Effector CD8-positive, alpha-beta T cell (primary cell): ENCODE measurements around the gene SPHK2.
"Not testable (repeated sequence)": the region's sequence is repeated elsewhere in the genome, so short reads cannot be mapped to it uniquely, and the experiment has no call there.

Experiments
- DNase-seq: peaks from one replicate; lab custom pipeline; 2025; lab: John Stamatoyannopoulos, UW

Gene SPHK2

DNA sequence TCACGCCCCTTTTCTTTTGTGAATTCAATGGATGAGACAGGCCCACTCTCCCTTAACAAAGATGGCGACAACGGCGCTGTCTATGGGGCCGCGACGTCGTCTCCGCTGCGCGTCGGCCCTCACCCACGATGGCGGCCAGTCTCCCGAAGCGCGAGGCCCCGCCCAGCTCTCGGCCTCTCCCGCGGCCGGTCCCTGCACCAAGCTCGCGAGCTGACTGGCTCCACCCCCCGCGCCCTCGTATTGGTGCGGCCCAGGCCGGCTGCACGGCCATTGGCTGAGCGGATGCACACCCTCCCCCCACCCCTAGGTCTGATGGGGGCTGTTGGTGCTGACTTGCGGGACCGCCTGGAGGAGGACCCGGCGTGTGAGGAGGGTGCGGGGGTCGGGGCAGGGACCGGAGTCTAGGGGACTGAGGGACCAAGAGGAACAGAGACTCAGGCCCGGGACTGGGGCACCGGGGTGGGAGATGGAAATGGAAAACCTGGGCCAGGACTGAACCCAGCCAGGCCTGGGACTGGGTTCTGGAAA, 4.8 kb downstream of the SPHK2 start:
- peak; percentile 92 for DNase-seq

DNA sequence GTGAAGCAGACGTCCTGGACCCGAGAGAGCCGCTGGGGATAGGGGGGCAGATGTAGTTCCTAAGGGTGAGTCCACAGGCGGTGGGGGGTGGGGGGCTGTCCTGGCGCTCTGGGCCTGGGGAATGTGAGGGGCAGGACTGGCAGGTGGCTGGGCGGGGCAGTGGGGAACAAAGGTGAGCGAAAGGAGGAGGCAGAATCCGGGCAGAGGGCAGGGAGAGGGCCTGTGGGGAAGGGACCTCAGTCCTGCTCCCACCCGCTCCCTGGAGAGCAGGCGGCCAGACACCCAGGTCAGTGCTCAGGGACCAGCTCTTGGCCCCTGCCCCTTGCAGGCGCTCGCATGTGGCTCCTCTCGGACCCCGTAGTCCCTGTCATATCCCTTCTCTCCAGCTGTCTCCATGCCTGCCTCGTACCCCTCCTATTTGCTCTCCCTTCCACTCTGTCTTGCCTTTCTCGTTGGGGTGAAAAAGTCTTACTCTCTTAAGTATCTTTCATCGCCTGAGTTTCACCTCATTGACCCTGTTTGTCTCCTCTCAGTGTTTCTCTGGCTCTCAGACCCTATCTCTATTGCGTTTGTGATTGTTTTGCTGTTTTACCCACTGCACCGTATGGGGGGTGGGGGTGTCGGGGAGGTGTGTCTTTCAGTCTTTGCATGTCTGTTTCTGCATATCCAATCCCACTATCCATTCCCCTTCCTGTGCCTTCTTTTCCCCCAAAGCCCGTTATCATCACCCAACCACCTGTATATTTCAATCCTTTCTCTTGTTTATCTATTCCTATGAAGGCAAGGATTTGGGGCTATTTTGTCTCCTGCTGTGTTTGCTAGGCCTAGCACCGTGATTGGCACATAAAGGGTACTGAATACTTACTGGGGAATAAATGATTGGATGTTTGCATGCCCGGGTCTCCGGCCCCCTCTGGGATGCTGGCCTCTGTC, 5.8 kb downstream of the SPHK2 start:
- no peak for DNase-seq

DNA sequence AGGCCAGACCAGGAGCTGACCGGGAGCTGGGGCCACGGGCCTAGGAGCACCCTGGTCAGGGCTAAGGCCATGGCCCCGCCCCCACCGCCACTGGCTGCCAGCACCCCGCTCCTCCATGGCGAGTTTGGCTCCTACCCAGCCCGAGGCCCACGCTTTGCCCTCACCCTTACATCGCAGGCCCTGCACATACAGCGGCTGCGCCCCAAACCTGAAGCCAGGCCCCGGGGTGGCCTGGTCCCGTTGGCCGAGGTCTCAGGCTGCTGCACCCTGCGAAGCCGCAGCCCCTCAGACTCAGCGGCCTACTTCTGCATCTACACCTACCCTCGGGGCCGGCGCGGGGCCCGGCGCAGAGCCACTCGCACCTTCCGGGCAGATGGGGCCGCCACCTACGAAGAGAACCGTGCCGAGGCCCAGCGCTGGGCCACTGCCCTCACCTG, 6.6 kb downstream of the SPHK2 start:
- no peak for DNase-seq

DNA sequence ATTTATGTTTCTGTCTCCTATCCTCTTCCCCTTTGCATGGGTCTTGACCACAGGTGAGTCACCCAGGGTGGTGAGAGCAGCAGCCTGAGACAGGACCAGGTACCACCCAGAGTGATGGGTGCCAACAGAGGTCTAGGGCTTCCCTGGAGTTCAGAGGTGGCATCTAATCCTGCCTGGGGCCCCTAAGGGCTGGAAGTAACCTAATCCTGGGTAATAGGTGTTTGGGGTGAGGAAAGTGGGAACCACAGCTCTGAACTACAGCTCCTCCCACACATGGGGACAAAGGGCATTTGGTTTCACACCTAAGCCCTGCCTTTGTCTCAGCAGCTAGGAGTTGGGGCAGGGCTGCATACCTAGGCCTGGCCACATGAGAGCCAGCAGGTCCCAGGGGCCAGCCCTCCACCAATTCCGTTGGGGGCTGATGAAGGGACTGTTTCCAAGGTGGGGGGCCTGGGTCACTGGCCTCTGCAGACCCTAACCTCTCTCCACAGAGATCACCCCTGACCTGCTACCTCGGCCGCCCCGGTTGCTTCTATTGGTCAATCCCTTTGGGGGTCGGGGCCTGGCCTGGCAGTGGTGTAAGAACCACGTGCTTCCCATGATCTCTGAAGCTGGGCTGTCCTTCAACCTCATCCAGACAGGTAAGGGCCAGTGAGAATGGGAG, 8.0 kb downstream of the SPHK2 start:
- DNase-seq = no peak

DNA sequence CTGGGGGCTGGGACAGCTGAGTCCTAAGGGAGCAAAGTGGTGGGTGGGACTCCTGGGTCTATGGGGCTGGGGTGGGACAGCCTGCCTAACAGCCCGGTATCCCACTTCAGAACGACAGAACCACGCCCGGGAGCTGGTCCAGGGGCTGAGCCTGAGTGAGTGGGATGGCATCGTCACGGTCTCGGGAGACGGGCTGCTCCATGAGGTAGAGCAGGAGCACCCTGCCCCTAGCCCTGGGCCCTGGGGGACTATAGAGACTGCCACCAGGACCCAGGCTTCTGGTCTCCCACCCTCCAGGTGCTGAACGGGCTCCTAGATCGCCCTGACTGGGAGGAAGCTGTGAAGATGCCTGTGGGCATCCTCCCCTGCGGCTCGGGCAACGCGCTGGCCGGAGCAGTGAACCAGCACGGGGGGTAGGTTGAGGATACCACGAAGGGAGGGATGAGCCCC, 8.6 kb downstream of the SPHK2 start:
- DNase-seq = no peak

DNA sequence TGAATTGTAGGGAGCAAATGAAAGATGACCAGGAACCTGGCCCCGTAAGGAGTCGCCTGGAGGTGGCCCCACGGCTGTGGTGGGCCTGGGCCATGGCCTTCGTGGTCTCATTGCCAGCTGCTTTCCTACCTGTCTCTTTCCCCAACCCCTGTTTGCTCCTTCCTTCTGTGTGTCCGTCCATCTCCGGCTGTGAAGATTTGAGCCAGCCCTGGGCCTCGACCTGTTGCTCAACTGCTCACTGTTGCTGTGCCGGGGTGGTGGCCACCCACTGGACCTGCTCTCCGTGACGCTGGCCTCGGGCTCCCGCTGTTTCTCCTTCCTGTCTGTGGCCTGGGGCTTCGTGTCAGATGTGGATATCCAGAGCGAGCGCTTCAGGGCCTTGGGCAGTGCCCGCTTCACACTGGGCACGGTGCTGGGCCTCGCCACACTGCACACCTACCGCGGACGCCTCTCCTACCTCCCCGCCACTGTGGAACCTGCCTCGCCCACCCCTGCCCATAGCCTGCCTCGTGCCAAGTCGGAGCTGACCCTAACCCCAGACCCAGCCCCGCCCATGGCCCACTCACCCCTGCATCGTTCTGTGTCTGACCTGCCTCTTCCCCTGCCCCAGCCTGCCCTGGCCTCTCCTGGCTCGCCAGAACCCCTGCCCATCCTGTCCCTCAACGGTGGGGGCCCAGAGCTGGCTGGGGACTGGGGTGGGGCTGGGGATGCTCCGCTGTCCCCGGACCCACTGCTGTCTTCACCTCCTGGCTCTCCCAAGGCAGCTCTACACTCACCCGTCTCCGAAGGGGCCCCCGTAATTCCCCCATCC, 9.4 kb downstream of the SPHK2 start:
- DNase-seq = no peak

DNA sequence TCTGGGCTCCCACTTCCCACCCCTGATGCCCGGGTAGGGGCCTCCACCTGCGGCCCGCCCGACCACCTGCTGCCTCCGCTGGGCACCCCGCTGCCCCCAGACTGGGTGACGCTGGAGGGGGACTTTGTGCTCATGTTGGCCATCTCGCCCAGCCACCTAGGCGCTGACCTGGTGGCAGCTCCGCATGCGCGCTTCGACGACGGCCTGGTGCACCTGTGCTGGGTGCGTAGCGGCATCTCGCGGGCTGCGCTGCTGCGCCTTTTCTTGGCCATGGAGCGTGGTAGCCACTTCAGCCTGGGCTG, 9.9 kb downstream of the SPHK2 start:
- DNase-seq = no peak

DNA sequence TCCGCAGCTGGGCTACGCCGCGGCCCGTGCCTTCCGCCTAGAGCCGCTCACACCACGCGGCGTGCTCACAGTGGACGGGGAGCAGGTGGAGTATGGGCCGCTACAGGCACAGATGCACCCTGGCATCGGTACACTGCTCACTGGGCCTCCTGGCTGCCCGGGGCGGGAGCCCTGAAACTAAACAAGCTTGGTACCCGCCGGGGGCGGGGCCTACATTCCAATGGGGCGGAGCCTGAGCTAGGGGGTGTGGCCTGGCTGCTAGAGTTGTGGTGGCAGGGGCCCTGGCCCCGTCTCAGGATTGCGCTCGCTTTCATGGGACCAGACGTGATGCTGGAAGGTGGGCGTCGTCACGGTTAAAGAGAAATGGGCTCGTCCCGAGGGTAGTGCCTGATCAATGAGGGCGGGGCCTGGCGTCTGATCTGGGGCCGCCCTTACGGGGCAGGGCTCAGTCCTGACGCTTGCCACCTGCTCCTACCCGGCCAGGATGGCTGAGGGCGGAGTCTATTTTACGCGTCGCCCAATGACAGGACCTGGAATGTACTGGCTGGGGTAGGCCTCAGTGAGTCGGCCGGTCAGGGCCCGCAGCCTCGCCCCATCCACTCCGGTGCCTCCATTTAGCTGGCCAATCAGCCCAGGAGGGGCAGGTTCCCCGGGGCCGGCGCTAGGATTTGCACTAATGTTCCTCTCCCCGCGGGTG, 10.4 kb downstream of the SPHK2 start:
- peak; percentile 17 for DNase-seq

DNA sequence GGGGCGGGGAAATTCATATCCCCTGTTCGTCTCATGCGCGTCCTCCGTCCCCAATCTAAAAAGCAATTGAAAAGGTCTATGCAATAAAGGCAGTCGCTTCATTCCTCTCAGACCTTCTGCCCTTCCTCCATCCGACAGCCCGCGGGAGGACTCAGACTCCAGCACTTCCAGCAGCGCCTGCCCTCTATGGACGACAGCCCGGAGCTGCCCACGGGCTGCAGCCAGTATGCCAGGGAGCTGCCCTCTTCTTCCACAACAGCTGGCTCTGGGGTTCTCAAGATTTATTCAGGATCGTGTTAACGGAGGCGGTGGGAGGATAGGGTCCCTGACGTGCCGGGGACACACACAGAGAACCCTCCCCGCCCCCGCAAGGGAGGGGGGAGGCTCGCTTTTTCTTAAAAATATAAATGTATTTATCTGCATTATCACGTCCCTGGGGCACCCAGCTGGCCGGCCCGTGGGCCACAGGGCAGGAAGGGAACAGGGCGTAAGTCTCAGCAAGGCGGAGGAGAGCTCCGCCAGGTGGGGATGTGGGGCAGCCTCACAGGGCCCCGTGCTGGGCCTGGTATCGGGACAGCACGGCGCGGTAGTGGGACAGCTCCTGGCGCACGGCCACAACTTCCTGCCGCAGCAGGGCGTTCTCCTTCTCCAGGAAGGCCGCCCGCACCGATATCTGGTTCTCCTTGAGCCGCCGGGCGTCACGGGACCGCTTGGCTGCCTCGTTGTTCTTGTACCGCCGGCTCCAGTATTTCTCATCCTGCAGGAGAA, 11.2 kb downstream of the SPHK2 start:
- no peak for DNase-seq

DNA sequence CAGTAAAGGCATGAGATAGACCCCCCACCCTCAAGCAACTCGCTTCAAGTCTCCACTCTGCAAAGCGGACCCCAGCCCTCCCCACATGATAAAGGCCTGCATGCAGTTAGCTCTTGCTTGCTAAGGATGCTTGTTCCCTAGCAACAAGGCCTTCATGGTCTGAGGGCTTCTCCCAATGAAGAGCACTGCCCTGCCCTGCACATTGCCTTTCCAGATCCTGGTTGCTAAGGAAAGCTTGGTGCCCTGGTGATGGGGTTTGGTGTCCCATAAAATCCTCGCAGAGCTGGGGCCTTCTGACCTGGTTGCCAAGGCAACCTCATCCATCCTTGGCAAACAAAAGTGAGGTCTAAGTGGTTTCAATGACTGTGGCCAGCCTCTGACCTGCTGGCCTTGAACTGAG, 11.9 kb downstream of the SPHK2 start:
- DNase-seq = no peak

DNA sequence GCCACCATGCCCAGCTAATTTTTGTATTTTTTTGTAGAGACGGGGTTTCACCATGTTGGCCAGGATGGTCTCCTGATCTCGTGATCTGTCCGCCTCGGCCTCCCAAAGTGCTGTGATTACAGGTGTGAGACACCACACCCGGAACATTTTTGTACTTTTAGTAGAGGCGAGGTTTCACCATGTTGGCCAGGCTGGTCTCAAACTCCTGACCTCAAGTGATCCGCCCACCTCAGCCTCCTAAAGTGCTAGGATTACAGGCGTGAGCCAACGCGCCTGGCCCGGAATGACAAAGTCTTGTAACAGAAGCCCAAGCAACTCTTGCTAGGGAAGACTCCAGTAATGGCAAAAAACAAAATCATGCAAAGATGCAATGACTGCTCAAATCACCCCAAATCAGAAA, 13.0 kb downstream of the SPHK2 start:
- not testable (repeated sequence) for DNase-seq

DNA sequence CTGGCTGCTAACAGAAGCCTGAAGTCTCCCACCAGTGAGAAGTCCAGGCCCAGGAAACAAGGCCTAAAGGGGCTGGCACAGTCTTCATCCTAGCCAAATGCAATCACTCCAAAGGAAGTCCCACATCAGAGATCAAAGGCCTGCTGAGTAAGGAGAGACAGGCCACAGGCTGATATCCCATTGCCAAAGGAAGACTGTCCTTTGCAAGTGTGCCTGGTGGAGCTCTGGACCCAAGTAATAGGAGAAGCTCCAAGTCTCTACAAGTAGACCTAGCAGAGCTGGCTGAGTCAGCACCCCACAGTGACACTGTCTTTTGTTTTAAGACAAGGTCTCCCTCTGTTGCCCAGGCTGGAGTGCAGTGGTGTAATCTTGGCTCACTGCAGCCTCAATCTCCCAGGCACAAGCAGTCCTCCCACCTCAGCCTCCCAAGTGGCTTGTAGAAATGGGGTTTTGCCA, 13.4 kb downstream of the SPHK2 start:
- DNase-seq = no peak

DNA sequence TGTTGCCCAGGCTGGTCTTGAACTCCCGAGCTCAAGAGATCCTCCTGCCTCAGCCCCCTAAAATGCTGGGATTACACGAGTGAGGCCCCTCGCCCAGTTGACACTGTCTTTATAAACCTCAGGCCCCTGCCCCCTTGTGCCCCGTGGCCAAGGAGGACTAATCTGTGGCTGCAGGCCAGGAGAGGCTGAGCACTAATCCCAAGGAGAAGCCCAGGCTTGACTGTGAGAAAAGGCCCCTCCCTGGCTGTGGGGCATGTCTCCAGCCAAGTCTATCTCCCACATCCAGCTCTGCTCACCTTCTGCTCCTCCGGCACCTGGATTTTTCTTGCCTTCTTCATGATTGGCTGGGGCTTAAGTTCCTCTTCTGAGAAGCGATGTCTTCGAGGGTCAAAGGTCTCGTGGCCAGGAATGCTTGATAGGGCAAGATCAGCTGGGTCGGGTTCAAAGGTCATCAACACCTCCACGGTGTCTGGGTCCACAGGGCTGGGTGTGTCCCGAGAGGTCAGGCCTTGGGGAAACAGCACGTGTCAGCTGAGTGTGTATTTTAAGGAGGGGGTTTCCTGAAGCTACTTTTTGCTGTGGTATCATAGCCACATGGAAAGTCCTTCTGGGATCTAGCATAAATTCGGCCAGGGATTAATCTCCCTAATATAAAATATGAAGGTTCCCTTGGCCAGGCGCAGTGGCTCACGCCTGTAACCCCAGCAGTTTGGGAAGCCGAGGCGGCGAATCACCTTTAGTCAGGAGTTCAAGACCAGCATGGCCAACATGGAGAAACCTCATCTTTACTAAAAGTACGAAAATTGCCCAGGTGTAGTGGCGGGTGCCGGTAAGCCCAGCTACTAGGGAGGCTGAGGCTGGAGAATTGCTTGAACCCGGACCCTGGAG, 14.1 kb downstream of the SPHK2 start:
- no peak for DNase-seq

DNA sequence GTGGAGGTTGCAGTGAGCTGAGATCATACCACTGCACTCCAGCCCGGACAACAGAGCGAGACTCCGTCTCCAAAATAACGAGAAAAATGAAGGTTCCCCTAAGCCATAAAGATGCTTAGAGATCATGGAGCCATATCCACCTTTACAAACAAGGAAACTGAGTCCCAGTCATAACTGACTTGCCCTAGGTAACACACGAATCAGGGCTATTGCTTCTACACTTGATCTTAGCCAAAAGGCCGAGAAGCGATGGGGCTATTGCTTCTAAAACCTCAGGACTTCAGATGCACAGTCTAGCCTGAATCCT, 14.7 kb downstream of the SPHK2 start:
- no peak for DNase-seq

DNA sequence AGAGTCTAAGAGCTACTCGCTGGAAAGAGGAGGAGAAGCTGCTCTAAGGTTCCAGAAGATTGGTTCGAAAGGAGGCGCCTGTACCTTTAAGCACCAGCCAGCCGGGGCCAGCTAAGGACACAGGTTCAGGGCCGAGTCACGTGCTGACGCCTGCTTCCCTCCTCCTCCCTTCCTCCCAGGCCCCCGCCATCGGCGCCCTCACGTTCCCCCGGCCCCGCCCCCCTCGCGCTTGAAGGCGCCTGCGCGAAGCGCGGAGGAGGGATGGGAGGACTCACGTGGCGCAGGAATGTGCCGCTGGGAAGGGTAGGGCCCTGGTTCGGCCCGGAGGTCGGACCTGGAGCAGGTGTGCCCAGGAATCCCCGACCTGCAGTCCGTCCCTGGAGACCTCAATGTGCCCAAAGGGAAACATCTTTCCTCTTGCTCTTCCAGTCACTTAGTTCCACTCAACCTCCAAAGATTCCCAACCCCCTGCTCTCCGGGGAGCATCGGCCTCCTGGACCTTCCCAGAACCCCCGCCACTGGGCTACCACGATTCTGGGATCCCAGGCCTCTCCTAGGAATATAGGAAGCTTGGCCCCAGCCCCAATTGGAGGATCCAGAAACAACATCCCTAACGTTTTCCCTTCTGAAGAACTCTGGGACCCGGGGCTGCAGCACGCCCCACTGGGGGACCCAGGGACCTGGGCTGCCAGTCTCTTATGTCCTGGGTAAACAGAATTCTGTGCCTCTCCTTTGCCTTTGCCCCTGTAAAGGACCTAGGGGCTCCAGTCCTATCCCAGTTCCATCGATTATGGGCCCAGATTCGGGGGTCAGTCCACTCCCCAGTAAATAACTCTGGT, 15.3 kb downstream of the SPHK2 start:
- DNase-seq = peak; percentile 89

DNA sequence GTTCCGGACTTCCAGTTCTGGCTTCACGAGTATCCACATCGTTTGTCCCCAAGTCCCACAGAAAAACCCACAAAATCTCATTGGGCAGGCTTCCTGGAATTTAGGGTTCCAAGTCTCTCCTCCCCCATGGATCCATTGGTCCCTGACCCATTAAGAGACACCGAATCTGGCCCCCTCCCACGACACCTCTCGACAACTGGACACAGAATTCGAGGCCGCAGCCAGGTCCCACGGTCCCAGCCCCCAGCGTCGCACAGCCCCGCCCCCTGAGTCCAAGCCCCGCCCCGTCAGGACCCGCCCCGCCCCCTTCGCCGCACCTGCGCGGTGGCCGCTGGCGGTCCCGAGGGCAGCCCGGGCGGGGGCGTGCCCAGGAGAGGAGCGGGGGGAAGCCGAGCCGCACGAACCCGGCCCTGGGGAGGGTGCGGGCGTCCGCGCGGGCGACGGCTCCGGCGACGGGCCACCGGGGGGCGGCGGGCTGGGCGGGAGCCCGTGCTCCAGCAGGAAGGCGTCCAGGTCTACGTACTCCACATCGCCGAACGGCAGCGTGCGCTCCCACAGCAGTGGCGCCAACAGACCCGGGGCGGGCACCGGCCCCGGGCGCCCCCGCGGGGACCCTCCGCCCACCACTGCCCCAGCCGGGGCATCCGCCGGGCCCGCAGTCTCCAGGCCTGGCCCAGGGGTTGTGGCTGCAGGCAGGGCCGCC, 16.1 kb downstream of the SPHK2 start:
- DNase-seq = peak; percentile 70

DNA sequence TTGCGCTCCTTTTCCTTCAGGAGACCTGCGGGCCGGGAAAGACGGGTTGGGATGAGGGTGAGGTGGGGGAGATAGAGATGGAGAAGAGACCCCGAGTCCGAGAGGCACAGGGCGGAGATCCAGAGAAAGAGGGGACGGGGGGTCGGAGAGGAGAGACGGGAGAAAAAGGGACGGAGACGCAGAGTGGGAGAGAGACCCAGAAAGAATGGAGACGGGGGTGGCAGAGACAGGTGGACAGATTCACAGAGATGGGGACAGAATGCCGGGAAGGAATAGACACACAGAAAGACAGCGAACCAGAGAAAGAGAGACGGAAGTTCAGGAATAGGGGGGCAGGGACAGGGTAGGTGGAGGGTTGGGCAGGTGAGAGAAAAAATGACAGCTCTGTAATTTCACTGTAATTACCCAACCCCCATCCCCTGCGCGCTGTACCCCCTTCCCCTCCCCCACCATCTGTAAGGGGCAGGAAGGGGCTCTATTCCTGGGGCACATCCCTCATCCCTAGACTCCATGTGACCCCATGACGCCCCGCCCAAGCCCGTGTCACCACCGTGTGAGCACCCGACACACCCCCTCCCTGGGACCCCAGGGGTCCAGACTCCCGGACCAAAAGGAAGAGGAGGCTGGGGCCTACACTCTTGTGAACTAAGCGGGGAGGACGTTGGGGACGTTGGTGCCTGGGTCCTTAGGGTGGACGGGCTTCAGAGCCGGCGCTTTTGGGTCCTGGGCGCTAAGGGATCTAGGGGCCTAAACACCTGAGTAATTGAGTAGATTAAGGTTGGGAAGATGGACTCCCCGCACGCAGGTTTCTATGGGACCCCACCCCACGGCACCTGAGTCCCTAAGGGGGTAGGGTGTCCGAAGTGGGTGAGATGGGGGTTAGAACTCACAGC, 16.9 kb downstream of the SPHK2 start:
- DNase-seq = peak; percentile 30
